ENCODE measurements around the gene UTP14C.

DNA sequence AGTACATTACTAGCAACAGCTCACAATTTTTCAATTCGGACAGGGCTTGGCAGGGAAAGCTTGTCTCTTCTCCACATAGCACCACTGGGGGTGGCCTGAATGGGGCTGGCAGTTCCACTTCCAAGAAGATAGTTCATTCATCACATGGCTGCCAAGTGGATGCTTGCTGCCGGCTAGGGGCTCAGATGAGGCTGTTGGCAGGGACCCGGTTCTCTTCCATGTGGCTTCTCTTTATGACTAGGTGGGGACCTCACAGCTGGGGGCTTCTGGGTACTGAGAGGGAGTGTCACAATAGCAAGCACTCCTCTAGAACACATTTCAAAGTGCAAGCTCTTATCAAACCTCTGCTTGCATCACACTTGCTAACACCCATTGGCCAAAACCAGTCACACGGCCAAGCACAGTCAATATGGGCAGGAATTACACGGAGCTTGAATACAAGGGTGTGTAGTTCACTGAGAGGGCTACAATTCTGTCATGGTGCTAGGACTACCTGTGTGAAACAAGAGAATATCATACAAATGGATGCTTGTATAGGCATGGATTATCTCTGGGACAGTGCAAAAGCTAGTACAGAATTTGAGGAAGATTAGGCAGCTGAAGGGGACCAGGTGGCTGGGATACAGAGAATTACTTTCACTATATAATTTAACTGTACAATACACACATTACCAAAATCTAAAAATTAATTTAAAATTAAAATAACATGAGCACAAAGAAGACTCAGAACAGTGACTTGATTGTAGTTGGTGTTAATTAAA is 45.5 kb upstream of the UTP14C start:
- TF ChIP-seq POLR2AphosphoS5 (IDR thresholded peaks at IDR 0.05; ENCODE audit: borderline replicate concordance, low read depth, low read length) (no peak), EZH2 (IDR thresholded peaks at IDR 0.05) (no peak)

Data from SK-N-MC (cell line).